HCT116 (cell line): ENCODE measurements around the gene SEC16A. TPM values are rescaled to one million over a fixed set of nuclear protein-coding genes. Genes with fewer than 3 reads are reported as not detected.

Experiments
- ATAC-seq: fragments of 200-7000 bp; cut with Tn5 transposase; 2 replicates; pipeline ENCODE4 v1.9.1; 2020; ENCODE audit warnings: mild to moderate bottlenecking, moderate library complexity
- BruUV-seq: library from RNA; stranded (reverse); fragments of 400-500 nt; replicated peaks from 2 replicates; lab custom pipeline; 2021; lab: Mats Ljungman, UMichigan
- CTCF ChIA-PET: fragments of 300-600 bp; sonication (Branson Sonifier 250); formaldehyde crosslinking; loops from one replicate; lab custom pipeline; 2021; ENCODE audit warnings: antibody characterized with exemption; lab: Charles Lee
- POLR2A ChIA-PET: fragments of 300-600, 350-600 bp; sonication (Branson Sonifier 250); formaldehyde crosslinking; loops from one replicate; lab custom pipeline; 2021; ENCODE audit warnings: antibody characterized with exemption; lab: Charles Lee
- RAD21 ChIA-PET, 2 experiments: fragments of 300-600 bp; sonication (Branson Sonifier 250); formaldehyde crosslinking; loops; one replicate each; lab custom pipeline; 2023; ENCODE audit warnings: low total read pairs in 2 of 2; ENCODE audit not compliant: uncharacterized antibody in 2 of 2, unreplicated experiment in 2 of 2, low non-redundant PET in 1 of 2; lab: Charles Lee
- DNase-seq: peaks from one replicate; pipeline ENCODE4 v3.0.0-alpha.2; 2010; ENCODE audit warnings: low read depth, low spot score
- H2AFZ ChIP-seq: fragments of 200-600 bp; shearing (Covaris generic), sonication (generic); 2 replicates; pipeline ENCODE4 v1.6.1; 2017; ENCODE audit warnings: low read depth, mixed run types, mixed read lengths, antibody characterized with exemption, low read length; ENCODE audit not compliant: poor library complexity, severe bottlenecking
- H3K27ac ChIP-seq: 2 replicates; pipeline ENCODE4 v1.5.1; 2012; ENCODE audit warnings: low read depth, low read length
- H3K27me3 ChIP-seq: fragments of 200-600 bp; sonication (generic); 2 replicates; pipeline ENCODE4 v1.6.1; 2016; ENCODE audit warnings: mixed run types, low read length, mixed read lengths; ENCODE audit not compliant: insufficient read depth
- H3K36me3 ChIP-seq, 2 experiments: fragments of 200-500 bp in 1 of 2; fragments of 200-600 bp in 1 of 2; sonication (Bioruptor generic) in 1 of 2; sonication (generic) in 1 of 2; 2 replicates each; pipeline versions ENCODE4 v1.5.1 to v1.6.1; 2014 to 2016; ENCODE audit warnings: low read length in 2 of 2, inconsistent platforms in 1 of 2, mixed read lengths in 1 of 2, mixed run types in 1 of 2; ENCODE audit not compliant: insufficient read depth in 2 of 2, control insufficient read depth in 1 of 2
- H3K4me1 ChIP-seq, 2 experiments: fragments of 200-600 bp in 1 of 2; sonication (generic) in 1 of 2; 2 replicates each; pipeline versions ENCODE4 v1.5.1 to v1.6.1; 2012 to 2017; ENCODE audit warnings: low read length in 2 of 2, inconsistent platforms in 1 of 2, mild to moderate bottlenecking in 1 of 2, mixed read lengths in 1 of 2, mixed run types in 1 of 2, moderate library complexity in 1 of 2; ENCODE audit not compliant: insufficient read depth in 2 of 2, control insufficient read depth in 1 of 2
- H3K4me2 ChIP-seq: fragments of 200-600 bp; sonication (generic); 2 replicates; pipeline ENCODE4 v1.6.1; 2017; ENCODE audit warnings: mixed run types, low read length, mixed read lengths
- H3K4me3 ChIP-seq, 2 experiments: fragments of 200-600 bp in 1 of 2; sonication (generic) in 1 of 2; replicated peaks in 1 of 2; 2 replicates each; pipeline ENCODE4 v1.5.1; 2011 to 2016; ENCODE audit warnings: low read length in 2 of 2, control low read depth in 1 of 2, low read depth in 1 of 2, mild to moderate bottlenecking in 1 of 2, mixed read lengths in 1 of 2, mixed run types in 1 of 2
- H3K79me2 ChIP-seq: fragments of 200-600 bp; sonication (generic); 2 replicates; pipeline ENCODE4 v1.6.1; 2017; ENCODE audit warnings: mild to moderate bottlenecking, mixed run types, low read length, moderate library complexity, mixed read lengths; ENCODE audit not compliant: insufficient read depth
- H3K9ac ChIP-seq: fragments of 200-600 bp; sonication (generic); 2 replicates; pipeline ENCODE4 v1.6.1; 2016; ENCODE audit warnings: low read length, mixed read lengths
- H3K9me2 ChIP-seq: fragments of 200-600 bp; sonication (generic), shearing (Covaris generic); 2 replicates; pipeline ENCODE4 v1.6.1; 2017; ENCODE audit warnings: mixed run types, mild to moderate bottlenecking, moderate library complexity; ENCODE audit not compliant: insufficient read depth
- H3K9me3 ChIP-seq, 2 experiments: fragments of 200-500 bp in 1 of 2; fragments of 200-600 bp in 1 of 2; sonication (Bioruptor generic) in 1 of 2; sonication (generic) in 1 of 2; 2 replicates each; pipeline ENCODE4 v1.6.1; 2014 to 2017; ENCODE audit warnings: low read length in 2 of 2, mixed read lengths in 2 of 2, inconsistent platforms in 1 of 2, low read depth in 1 of 2, mild to moderate bottlenecking in 1 of 2, mixed run types in 1 of 2, moderate library complexity in 1 of 2; ENCODE audit not compliant: control insufficient read depth in 1 of 2, insufficient read depth in 1 of 2
- H4K20me1 ChIP-seq: fragments of 200-600 bp; sonication (generic), shearing (Covaris generic); 2 replicates; pipeline ENCODE4 v1.6.1; 2017; ENCODE audit warnings: mixed run types, mild to moderate bottlenecking, moderate library complexity; ENCODE audit not compliant: insufficient read depth
- CEBPB ChIP-seq: IDR thresholded peaks from 2 replicates; pipeline ENCODE4 v1.6.1; 2012; ENCODE audit warnings: low read depth
- CTCF ChIP-seq, 3 experiments: fragments of 200-600 bp in 1 of 3; sonication (generic) in 1 of 3; IDR thresholded peaks in 2 of 3; conservative IDR thresholded peaks in 1 of 3; 2 replicates each; pipeline ENCODE4 v1.5.1; 2012 to 2017; ENCODE audit warnings: low read depth in 2 of 3, low read length in 2 of 3, antibody characterized with exemption in 1 of 3, borderline replicate concordance in 1 of 3, control low read depth in 1 of 3, mild to moderate bottlenecking in 1 of 3, mixed read lengths in 1 of 3, mixed run types in 1 of 3, moderate library complexity in 1 of 3; ENCODE audit not compliant: insufficient read depth in 1 of 3
- EGR1 ChIP-seq: IDR thresholded peaks from 2 replicates; pipeline ENCODE4 v1.6.1; 2012; ENCODE audit warnings: low read depth
- ELF1 ChIP-seq: IDR thresholded peaks from 2 replicates; pipeline ENCODE4 v1.6.1; 2012; ENCODE audit warnings: low read depth, borderline replicate concordance
- EZH2phosphoT487 ChIP-seq: fragments of 200-600 bp; IDR thresholded peaks from 2 replicates; pipeline ENCODE4 v1.6.1; 2018; ENCODE audit warnings: antibody characterized with exemption, borderline replicate concordance
- FOSL1 ChIP-seq: IDR thresholded peaks from 2 replicates; pipeline ENCODE4 v1.6.1; 2012; ENCODE audit warnings: low read depth
- JUND ChIP-seq: IDR thresholded peaks from 2 replicates; pipeline ENCODE4 v1.6.1; 2012
- MAX ChIP-seq: IDR thresholded peaks from 2 replicates; pipeline ENCODE4 v1.6.1; 2012
- POLR2A ChIP-seq: IDR thresholded peaks from 2 replicates; pipeline ENCODE4 v1.7.0; 2011; ENCODE audit warnings: borderline replicate concordance; ENCODE audit not compliant: insufficient read depth, insufficient read length; ENCODE audit errors: extremely low read depth
- POLR2AphosphoS5 ChIP-seq: IDR thresholded peaks from 2 replicates; pipeline ENCODE4 v1.6.1; 2011; ENCODE audit warnings: mild to moderate bottlenecking, low read depth, low read length, moderate library complexity
- RAD21 ChIP-seq: IDR thresholded peaks from 2 replicates; pipeline ENCODE4 v1.6.1; 2012; ENCODE audit warnings: low read depth, mild to moderate bottlenecking
- REST ChIP-seq: IDR thresholded peaks from 2 replicates; pipeline ENCODE4 v1.6.1; 2012; ENCODE audit warnings: low read depth
- SP1 ChIP-seq: IDR thresholded peaks from 2 replicates; pipeline ENCODE4 v1.6.1; 2012; ENCODE audit warnings: low read depth
- YY1 ChIP-seq: IDR thresholded peaks from 2 replicates; pipeline ENCODE4 v1.6.1; 2011; ENCODE audit warnings: low read length, low read depth, moderate library complexity, mild to moderate bottlenecking; ENCODE audit not compliant: insufficient replicate concordance; ENCODE audit errors: extremely low read depth
- ZBTB33 ChIP-seq: IDR thresholded peaks from 2 replicates; pipeline ENCODE4 v1.6.1; 2011; ENCODE audit warnings: mild to moderate bottlenecking, low read length, moderate library complexity; ENCODE audit not compliant: insufficient replicate concordance; ENCODE audit errors: extremely low read depth
- ZFX ChIP-seq: fragments of 450-650 bp; IDR thresholded peaks from 2 replicates; pipeline ENCODE4 v1.6.1; 2017
- ZNF274 ChIP-seq: fragments of 200-500 bp; sonication (Bioruptor generic); IDR thresholded peaks from 2 replicates; pipeline ENCODE4 v1.6.1; 2014; ENCODE audit warnings: mild to moderate bottlenecking, low read depth, low read length, inconsistent platforms
- intact Hi-C: fragments of 100-400 bp; cut with micrococcal nuclease; formaldehyde crosslinking; loops from 2 replicates; pipeline ENCODE4 v1.10.0; 2022
- total RNA-seq: library from RNA; stranded (reverse); gene quantifications from one replicate; pipeline ENCODE4 v1.2.1, GENCODE V29; 2021; ENCODE audit not compliant: unreplicated experiment

SEC16A gene
- total RNA-seq, 1 experiment from 2014 or later, result 49.8 TPM

GRCh38 chr9:136447173-136447778 is 35.6 kb downstream of the SEC16A start:
- H3K79me2 ChIP-seq, result peaks cover 3% of the 10 kb centered on the region; the same call in 1 of the 2 replicates
- H2AFZ ChIP-seq, result no peak overlapping the region
- ChIA-PET RAD21 (no interaction called here), CTCF (no interaction called here), POLR2A (no interaction called here)
- H3K36me3 ChIP-seq, result peaks cover 43 to 64% of the 10 kb centered on the region in 2 experiments
- ATAC-seq, result no peak
- no TSS peak for BruUV-seq
- no peak overlapping the region for H3K9ac ChIP-seq
- no peaks in the 10 kb centered on the region for H3K4me1 ChIP-seq
- no peak overlapping the region for H3K27ac ChIP-seq
- H4K20me1 ChIP-seq, result no peaks in the 10 kb centered on the region
- no peak overlapping the region for H3K4me2 ChIP-seq
- no peaks in the 10 kb centered on the region for H3K9me2 ChIP-seq
- TF ChIP-seq ELF1, result no peak
- no peak for TF ChIP-seq MAX
- TF ChIP-seq ZNF274, result no peak
- TF ChIP-seq CTCF (IDR thresholded peaks at IDR 0.05 in 2 of 3, conservative IDR thresholded peaks at IDR 0.05 in 1 of 3; ENCODE audit: borderline replicate concordance in 1 of 3, insufficient read depth in 1 of 3, low read depth in 2 of 3, low read length in 2 of 3), result no peak
- TF ChIP-seq YY1, result no peak
- TF ChIP-seq FOSL1, result no peak
- TF ChIP-seq SP1, result no peak
- TF ChIP-seq JUND, result no peak
- no peak for TF ChIP-seq POLR2A
- TF ChIP-seq REST, result no peak
- TF ChIP-seq CEBPB, result no peak
- TF ChIP-seq EZH2phosphoT487, result no peak
- no peak for TF ChIP-seq ZFX
- no peak for TF ChIP-seq POLR2AphosphoS5
- TF ChIP-seq RAD21, result no peak
- no peak for TF ChIP-seq ZBTB33
- no peak for TF ChIP-seq EGR1
- intact Hi-C loops, result no loop called here
- H3K4me3 ChIP-seq, result no peak overlapping the region
- no peak for DNase-seq
- no peaks in the 10 kb centered on the region for H3K9me3 ChIP-seq
- H3K27me3 ChIP-seq, result no peaks in the 10 kb centered on the region
